SK-N-SH treated with all-trans-retinoic acid at 6 μM for 48 hours (cell line): ENCODE measurements around the gene GHSR.

Source experiments
- ATAC-seq: fragments of 200-7000 bp; cut with Tn5 transposase; 3 replicates; pipeline ENCODE4 v1.9.1; 2020; ENCODE audit warnings: mild to moderate bottlenecking, moderate library complexity
- ARNTL ChIP-seq: fragments of 450-650 bp; formaldehyde crosslinking; IDR thresholded peaks from 2 replicates; pipeline ENCODE4 v1.5.0; 2020; ENCODE audit warnings: low read depth, mild to moderate bottlenecking, moderate library complexity, borderline replicate concordance
- BACH2 ChIP-seq: fragments of 250-450 bp; sonication (Bioruptor Pico); IDR thresholded peaks from 2 replicates; pipeline ENCODE4 v1.9.0; 2021; ENCODE audit warnings: mild to moderate bottlenecking, borderline replicate concordance
- CSDC2 ChIP-seq: fragments of 250-450 bp; sonication (Bioruptor Pico); IDR thresholded peaks from 2 replicates; pipeline ENCODE4 v1.5.0; 2020; ENCODE audit warnings: mild to moderate bottlenecking, moderate library complexity
- ESRRG ChIP-seq: fragments of 250-450 bp; sonication (Bioruptor Pico); IDR thresholded peaks from 2 replicates; pipeline ENCODE4 v1.6.1; 2021; ENCODE audit warnings: mild to moderate bottlenecking
- GLIS3 ChIP-seq: fragments of 250-450 bp; sonication (Bioruptor Pico); IDR thresholded peaks from 2 replicates; pipeline ENCODE4 v1.5.0; 2020; ENCODE audit warnings: mild to moderate bottlenecking, moderate library complexity
- ISL1 ChIP-seq: fragments of 250-450 bp; sonication (Bioruptor Pico); IDR thresholded peaks from 2 replicates; pipeline ENCODE4 v2.1.2; 2022; ENCODE audit warnings: mild to moderate bottlenecking, moderate library complexity
- OSR1 ChIP-seq: fragments of 250-450 bp; sonication (Bioruptor Pico); IDR thresholded peaks from 2 replicates; pipeline ENCODE4 v1.8.0; 2022; ENCODE audit warnings: moderate library complexity, mild to moderate bottlenecking, inconsistent platforms
- PPARA ChIP-seq: fragments of 250-450 bp; sonication (Bioruptor Pico); IDR thresholded peaks from 2 replicates; pipeline ENCODE4 v1.5.0; 2020; ENCODE audit warnings: mild to moderate bottlenecking, borderline replicate concordance
- RARB ChIP-seq: fragments of 250-450 bp; sonication (Bioruptor Pico); IDR thresholded peaks from 2 replicates; pipeline ENCODE4 v1.8.0; 2021; ENCODE audit warnings: mild to moderate bottlenecking, moderate library complexity
- SNAI2 ChIP-seq: fragments of 250-450 bp; sonication (Bioruptor Pico); IDR thresholded peaks from 2 replicates; pipeline ENCODE4 v1.5.0; 2020; ENCODE audit warnings: mild to moderate bottlenecking, moderate library complexity
- TCF4 ChIP-seq: fragments of 250-450 bp; sonication (Bioruptor Pico); IDR thresholded peaks from 2 replicates; pipeline ENCODE4 v1.8.0; 2021; ENCODE audit warnings: mild to moderate bottlenecking, moderate library complexity, borderline replicate concordance
- ZC3H10 ChIP-seq: fragments of 250-450 bp; sonication (Bioruptor Pico); IDR thresholded peaks from 2 replicates; pipeline ENCODE4 v1.5.1; 2021; ENCODE audit warnings: mild to moderate bottlenecking, moderate library complexity
- ZFP3 ChIP-seq: fragments of 250-450 bp; sonication (Bioruptor Pico); IDR thresholded peaks from 2 replicates; pipeline ENCODE4 v1.5.0; 2020; ENCODE audit warnings: mild to moderate bottlenecking, moderate library complexity
- ZFP30 ChIP-seq: fragments of 450-650 bp; formaldehyde crosslinking; IDR thresholded peaks from 2 replicates; pipeline ENCODE4 v1.5.0; 2022; ENCODE audit warnings: mild to moderate bottlenecking, moderate library complexity
- ZNF565 ChIP-seq: fragments of 450-650 bp; formaldehyde crosslinking; conservative IDR thresholded peaks from 2 replicates; pipeline ENCODE4 v1.5.0; 2020; ENCODE audit warnings: low read depth, mild to moderate bottlenecking, moderate library complexity
- ZNF70 ChIP-seq: fragments of 450-650 bp; formaldehyde crosslinking; IDR thresholded peaks from 2 replicates; pipeline ENCODE4 v1.5.0; 2020; ENCODE audit warnings: mild to moderate bottlenecking, moderate library complexity
- ZNF8 ChIP-seq: fragments of 450-650 bp; formaldehyde crosslinking; IDR thresholded peaks from 2 replicates; pipeline ENCODE4 v1.5.0; 2020; ENCODE audit warnings: mild to moderate bottlenecking, moderate library complexity
- TF ChIP-seq, protein P1 (sequence below): fragments of 250-450 bp; sonication (Bioruptor Pico); IDR thresholded peaks from 2 replicates; pipeline ENCODE4 v1.5.1; 2020; ENCODE audit warnings: low read depth, mild to moderate bottlenecking, moderate library complexity
- TF ChIP-seq, protein P2 (sequence below): fragments of 250-450 bp; sonication (Bioruptor Pico); IDR thresholded peaks from 2 replicates; pipeline ENCODE4 v1.8.0; 2020; ENCODE audit warnings: mild to moderate bottlenecking, moderate library complexity, borderline replicate concordance
- TF ChIP-seq, protein P3 (sequence below): fragments of 250-450 bp; sonication (Bioruptor Pico); IDR thresholded peaks from 2 replicates; pipeline ENCODE4 v1.5.0; 2020; ENCODE audit warnings: mild to moderate bottlenecking, moderate library complexity
- TF ChIP-seq, protein P4 (sequence below): fragments of 250-450 bp; sonication (Bioruptor Pico); IDR thresholded peaks from 2 replicates; pipeline ENCODE4 v1.8.0; 2021; ENCODE audit warnings: low read depth, mild to moderate bottlenecking, moderate library complexity, borderline replicate concordance

Gene GHSR

DNA sequence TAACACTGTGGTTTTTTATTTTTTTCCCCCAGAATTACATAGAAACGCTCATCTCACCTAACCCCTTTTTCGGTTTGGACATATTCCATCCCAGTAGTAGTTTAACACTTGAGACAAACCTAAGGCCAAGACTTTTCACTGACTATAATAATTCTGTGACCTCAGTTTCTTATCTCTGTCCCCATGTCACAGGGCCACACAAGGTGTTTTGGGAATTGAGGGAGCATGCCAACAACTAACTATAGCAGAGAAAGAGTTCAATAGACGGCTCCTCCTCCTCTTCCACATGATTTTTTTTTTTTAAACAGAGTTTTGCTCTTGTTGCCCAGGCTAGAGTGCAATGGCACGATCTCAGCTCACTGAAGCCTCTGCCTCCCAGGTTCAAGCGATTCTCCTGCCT, 27.4 kb upstream of the GHSR start:
- ATAC-seq = no peak
- TF ChIP-seq, protein P1, sequence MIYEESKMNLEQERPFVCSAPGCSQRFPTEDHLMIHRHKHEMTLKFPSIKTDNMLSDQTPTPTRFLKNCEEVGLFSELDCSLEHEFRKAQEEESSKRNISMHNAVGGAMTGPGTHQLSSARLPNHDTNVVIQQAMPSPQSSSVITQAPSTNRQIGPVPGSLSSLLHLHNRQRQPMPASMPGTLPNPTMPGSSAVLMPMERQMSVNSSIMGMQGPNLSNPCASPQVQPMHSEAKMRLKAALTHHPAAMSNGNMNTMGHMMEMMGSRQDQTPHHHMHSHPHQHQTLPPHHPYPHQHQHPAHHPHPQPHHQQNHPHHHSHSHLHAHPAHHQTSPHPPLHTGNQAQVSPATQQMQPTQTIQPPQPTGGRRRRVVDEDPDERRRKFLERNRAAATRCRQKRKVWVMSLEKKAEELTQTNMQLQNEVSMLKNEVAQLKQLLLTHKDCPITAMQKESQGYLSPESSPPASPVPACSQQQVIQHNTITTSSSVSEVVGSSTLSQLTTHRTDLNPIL (CRISPR knock-in tag) = no peak
- TF ChIP-seq TCF4 = no peak
- no peak for TF ChIP-seq GLIS3 (CRISPR knock-in tag)
- TF ChIP-seq ZNF70 = no peak
- no peak for TF ChIP-seq ISL1 (CRISPR knock-in tag)
- TF ChIP-seq ZNF565 (CRISPR knock-in tag) = no peak
- TF ChIP-seq, protein P2, sequence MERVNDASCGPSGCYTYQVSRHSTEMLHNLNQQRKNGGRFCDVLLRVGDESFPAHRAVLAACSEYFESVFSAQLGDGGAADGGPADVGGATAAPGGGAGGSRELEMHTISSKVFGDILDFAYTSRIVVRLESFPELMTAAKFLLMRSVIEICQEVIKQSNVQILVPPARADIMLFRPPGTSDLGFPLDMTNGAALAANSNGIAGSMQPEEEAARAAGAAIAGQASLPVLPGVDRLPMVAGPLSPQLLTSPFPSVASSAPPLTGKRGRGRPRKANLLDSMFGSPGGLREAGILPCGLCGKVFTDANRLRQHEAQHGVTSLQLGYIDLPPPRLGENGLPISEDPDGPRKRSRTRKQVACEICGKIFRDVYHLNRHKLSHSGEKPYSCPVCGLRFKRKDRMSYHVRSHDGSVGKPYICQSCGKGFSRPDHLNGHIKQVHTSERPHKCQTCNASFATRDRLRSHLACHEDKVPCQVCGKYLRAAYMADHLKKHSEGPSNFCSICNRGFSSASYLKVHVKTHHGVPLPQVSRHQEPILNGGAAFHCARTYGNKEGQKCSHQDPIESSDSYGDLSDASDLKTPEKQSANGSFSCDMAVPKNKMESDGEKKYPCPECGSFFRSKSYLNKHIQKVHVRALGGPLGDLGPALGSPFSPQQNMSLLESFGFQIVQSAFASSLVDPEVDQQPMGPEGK (CRISPR knock-in tag) = no peak
- TF ChIP-seq ZFP30 (CRISPR knock-in tag) = no peak
- TF ChIP-seq RARB (CRISPR knock-in tag) = no peak

DNA sequence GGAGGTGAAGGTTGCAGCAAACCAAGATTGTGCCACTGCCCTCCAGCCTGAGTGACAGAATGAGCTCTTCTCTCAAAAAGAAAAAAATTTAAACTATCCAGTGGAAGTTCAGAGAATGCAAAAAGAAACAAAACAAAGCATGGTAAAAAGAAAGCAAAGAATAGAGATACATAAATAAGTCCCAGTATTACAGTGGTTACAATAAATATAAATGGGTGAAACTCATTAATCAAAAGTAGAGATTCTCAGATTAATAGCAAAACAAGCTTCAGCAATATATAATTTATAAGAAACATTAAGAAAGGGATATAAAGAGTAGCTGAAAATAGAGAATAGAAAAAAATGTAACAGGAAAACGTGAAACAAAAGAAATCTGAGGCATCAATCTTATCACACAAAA, 23.6 kb upstream of the GHSR start:
- TF ChIP-seq CSDC2 (CRISPR knock-in tag) (no peak), ZFP30 (CRISPR knock-in tag) (no peak), ZNF8 (CRISPR knock-in tag) (no peak), ZNF565 (CRISPR knock-in tag) (no peak), TCF4 (no peak), ZNF70 (no peak), PPARA (CRISPR knock-in tag) (no peak), GLIS3 (CRISPR knock-in tag) (no peak), OSR1 (no peak), ARNTL (CRISPR knock-in tag) (no peak)
- TF ChIP-seq, protein P3, sequence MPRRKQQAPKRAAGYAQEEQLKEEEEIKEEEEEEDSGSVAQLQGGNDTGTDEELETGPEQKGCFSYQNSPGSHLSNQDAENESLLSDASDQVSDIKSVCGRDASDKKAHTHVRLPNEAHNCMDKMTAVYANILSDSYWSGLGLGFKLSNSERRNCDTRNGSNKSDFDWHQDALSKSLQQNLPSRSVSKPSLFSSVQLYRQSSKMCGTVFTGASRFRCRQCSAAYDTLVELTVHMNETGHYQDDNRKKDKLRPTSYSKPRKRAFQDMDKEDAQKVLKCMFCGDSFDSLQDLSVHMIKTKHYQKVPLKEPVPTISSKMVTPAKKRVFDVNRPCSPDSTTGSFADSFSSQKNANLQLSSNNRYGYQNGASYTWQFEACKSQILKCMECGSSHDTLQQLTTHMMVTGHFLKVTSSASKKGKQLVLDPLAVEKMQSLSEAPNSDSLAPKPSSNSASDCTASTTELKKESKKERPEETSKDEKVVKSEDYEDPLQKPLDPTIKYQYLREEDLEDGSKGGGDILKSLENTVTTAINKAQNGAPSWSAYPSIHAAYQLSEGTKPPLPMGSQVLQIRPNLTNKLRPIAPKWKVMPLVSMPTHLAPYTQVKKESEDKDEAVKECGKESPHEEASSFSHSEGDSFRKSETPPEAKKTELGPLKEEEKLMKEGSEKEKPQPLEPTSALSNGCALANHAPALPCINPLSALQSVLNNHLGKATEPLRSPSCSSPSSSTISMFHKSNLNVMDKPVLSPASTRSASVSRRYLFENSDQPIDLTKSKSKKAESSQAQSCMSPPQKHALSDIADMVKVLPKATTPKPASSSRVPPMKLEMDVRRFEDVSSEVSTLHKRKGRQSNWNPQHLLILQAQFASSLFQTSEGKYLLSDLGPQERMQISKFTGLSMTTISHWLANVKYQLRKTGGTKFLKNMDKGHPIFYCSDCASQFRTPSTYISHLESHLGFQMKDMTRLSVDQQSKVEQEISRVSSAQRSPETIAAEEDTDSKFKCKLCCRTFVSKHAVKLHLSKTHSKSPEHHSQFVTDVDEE (CRISPR knock-in tag) = no peak
- TF ChIP-seq, protein P1 (CRISPR knock-in tag) = no peak
- TF ChIP-seq, protein P2 (CRISPR knock-in tag) = no peak
- no peak for ATAC-seq

DNA sequence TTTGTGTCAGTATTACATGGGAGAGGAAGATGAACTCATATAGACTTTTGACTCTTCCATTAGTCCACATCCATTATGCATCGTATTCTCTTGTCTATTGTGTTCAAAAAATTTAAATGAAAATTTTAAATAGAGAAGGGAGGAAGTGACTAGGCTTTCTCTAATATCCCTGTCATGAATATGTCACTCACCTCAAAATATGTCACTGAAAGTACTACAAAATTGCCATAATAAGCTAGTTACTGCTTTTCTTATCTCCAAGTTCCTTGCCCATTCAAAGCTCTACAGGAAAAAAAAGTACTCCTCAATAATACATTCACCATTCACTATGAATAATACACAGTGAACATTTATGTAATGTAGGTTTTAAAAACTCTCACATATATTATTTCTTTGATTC, 22.3 kb upstream of the GHSR start:
- ATAC-seq = no peak
- TF ChIP-seq ZNF565 (CRISPR knock-in tag) = no peak
- TF ChIP-seq ISL1 (CRISPR knock-in tag) = no peak
- TF ChIP-seq ZNF70 = no peak
- TF ChIP-seq SNAI2 (CRISPR knock-in tag) = no peak
- TF ChIP-seq BACH2 = no peak
- TF ChIP-seq, protein P3 (CRISPR knock-in tag) = no peak
- TF ChIP-seq, protein P1 (CRISPR knock-in tag) = no peak
- TF ChIP-seq ESRRG (CRISPR knock-in tag) = no peak
- TF ChIP-seq, protein P4, sequence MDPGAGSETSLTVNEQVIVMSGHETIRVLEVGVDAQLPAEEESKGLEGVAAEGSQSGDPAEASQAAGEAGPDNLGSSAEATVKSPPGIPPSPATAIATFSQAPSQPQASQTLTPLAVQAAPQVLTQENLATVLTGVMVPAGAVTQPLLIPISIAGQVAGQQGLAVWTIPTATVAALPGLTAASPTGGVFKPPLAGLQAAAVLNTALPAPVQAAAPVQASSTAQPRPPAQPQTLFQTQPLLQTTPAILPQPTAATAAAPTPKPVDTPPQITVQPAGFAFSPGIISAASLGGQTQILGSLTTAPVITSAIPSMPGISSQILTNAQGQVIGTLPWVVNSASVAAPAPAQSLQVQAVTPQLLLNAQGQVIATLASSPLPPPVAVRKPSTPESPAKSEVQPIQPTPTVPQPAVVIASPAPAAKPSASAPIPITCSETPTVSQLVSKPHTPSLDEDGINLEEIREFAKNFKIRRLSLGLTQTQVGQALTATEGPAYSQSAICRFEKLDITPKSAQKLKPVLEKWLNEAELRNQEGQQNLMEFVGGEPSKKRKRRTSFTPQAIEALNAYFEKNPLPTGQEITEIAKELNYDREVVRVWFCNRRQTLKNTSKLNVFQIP = no peak
- TF ChIP-seq ZFP3 (CRISPR knock-in tag) = no peak
- no peak for TF ChIP-seq RARB (CRISPR knock-in tag)
- no peak for TF ChIP-seq ZC3H10
- TF ChIP-seq ZNF8 (CRISPR knock-in tag) = no peak
- no peak for TF ChIP-seq GLIS3 (CRISPR knock-in tag)
- TF ChIP-seq CSDC2 (CRISPR knock-in tag) = no peak
- TF ChIP-seq ARNTL (CRISPR knock-in tag) = no peak
- TF ChIP-seq, all 23 proteins: peak for 0
